ENCODE results near the gene HIBCH.
"Not testable (repeated sequence)": the region's sequence is repeated elsewhere in the genome, so short reads cannot be mapped to it uniquely, and the experiment has no call there.

HIBCH gene

GRCh38 chr2:190308031-190308430, 11.6 kb downstream of the HIBCH start:
- no peak for DNase-seq (ENCODE audit: low read depth in 4 of 4, low spot score in 1 of 4)

- DNase-seq (ENCODE audit: low read depth in 4 of 4, low spot score in 1 of 4) = no peak
Measured at GRCh38 chr2:190304404-190304803, 15.2 kb downstream of the HIBCH start.

- DNase-seq (ENCODE audit: low read depth in 4 of 4, low spot score in 1 of 4) = no peak
Measured at GRCh38 chr2:190303647-190304046, 16.0 kb downstream of the HIBCH start.

GRCh38 chr2:190302052-190302451, 17.6 kb downstream of the HIBCH start:
- DNase-seq (ENCODE audit: low read depth in 4 of 4, low spot score in 1 of 4) = no peak

- DNase-seq (ENCODE audit: low read depth in 4 of 4, low spot score in 1 of 4) = no peak
Measured at GRCh38 chr2:190301032-190301431, 18.6 kb downstream of the HIBCH start.

- DNase-seq (ENCODE audit: low read depth in 4 of 4, low spot score in 1 of 4) = not testable (repeated sequence)
Measured at GRCh38 chr2:190297880-190298279, 21.7 kb downstream of the HIBCH start.

GRCh38 chr2:190283783-190284182, 35.8 kb downstream of the HIBCH start:
- no peak for DNase-seq (ENCODE audit: low read depth in 4 of 4, low spot score in 1 of 4)

GRCh38 chr2:190280565-190281350, 38.9 kb downstream of the HIBCH start:
- DNase-seq (ENCODE audit: low read depth in 4 of 4, low spot score in 1 of 4) = no peak

GRCh38 chr2:190279256-190280134, 40.1 kb downstream of the HIBCH start:
- DNase-seq (ENCODE audit: low read depth in 4 of 4, low spot score in 1 of 4) = not testable (repeated sequence)

- no peak for DNase-seq (ENCODE audit: low read depth in 4 of 4, low spot score in 1 of 4)
Measured at GRCh38 chr2:190277234-190278112, 42.2 kb downstream of the HIBCH start.

GRCh38 chr2:190272457-190272842, 47.2 kb downstream of the HIBCH start:
- no peak for DNase-seq (ENCODE audit: low read depth in 4 of 4, low spot score in 1 of 4)

GRCh38 chr2:190271783-190272456, 47.7 kb downstream of the HIBCH start:
- DNase-seq (ENCODE audit: low read depth in 4 of 4, low spot score in 1 of 4) = no peak

GRCh38 chr2:190270298-190270697, 49.3 kb downstream of the HIBCH start:
- DNase-seq (ENCODE audit: low read depth in 4 of 4, low spot score in 1 of 4) = no peak

GRCh38 chr2:190269699-190270098, 49.9 kb downstream of the HIBCH start:
- DNase-seq (ENCODE audit: low read depth in 4 of 4, low spot score in 1 of 4) = not testable (repeated sequence)

- no peak for DNase-seq (ENCODE audit: low read depth in 4 of 4, low spot score in 1 of 4)
Measured at GRCh38 chr2:190267302-190267701, 52.3 kb downstream of the HIBCH start.

GRCh38 chr2:190266314-190266713, 53.3 kb downstream of the HIBCH start:
- no peak for DNase-seq (ENCODE audit: low read depth in 4 of 4, low spot score in 1 of 4)

GRCh38 chr2:190261851-190262250, 57.8 kb downstream of the HIBCH start:
- DNase-seq (ENCODE audit: low read depth in 4 of 4, low spot score in 1 of 4) = no peak

GRCh38 chr2:190256087-190256486, 63.5 kb downstream of the HIBCH start:
- DNase-seq (ENCODE audit: low read depth in 4 of 4, low spot score in 1 of 4) = no peak

- DNase-seq (ENCODE audit: low read depth in 4 of 4, low spot score in 1 of 4) = no peak
Measured at GRCh38 chr2:190255676-190256075, 64.0 kb downstream of the HIBCH start.

GRCh38 chr2:190254063-190254850, 65.4 kb downstream of the HIBCH start:
- no peak for DNase-seq (ENCODE audit: low read depth in 4 of 4, low spot score in 1 of 4)

All from stimulated activated CD4-positive, alpha-beta T cell treated with anti-CD3 and anti-CD28 coated beads, Interleukin-1b, Interleukin-23, amount 100 ng/mL, for 24 hours (primary cell).